Measurements from ENCODE around the gene RBM26. TPM values are rescaled to one million over a fixed set of nuclear protein-coding genes. Genes with fewer than 3 reads are reported as not detected.

RBM26 gene
- total RNA-seq, 4 donors from 2014 or later = 21.1 to 43.1 (median 26.9) TPM

DNA sequence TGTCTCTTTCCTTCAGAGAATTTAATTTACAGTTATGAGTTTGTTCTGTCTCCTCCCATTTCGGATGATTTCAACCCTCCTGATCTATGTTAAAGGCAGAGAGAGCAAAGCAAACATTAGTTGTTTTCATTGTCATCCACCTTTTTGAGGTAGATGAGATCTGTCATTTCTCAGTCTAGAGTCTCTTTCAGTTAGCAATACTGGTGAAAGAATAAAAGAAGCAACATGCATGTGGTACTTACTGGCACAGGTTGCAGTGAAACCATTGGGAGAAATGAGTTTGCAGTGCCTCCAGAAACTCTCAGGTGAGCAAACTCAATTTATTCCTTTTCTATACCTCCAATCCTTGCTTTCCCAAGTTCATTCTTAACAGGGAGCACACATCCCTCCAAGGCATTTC lies 99.4 kb downstream of the RBM26 start:
- H3K4me3 ChIP-seq = no peak overlapping the region
- WGBS, 2 donors (ENCODE audit: low coverage in 1 of 2) = 83 to 100% methylated on average over 1 of the region's 1 CpG
- no peak for ATAC-seq
- H3K9me3 ChIP-seq = no peaks in the 10 kb centered on the region
- H3K27ac ChIP-seq = no peak overlapping the region
- no peaks in the 10 kb centered on the region for H3K36me3 ChIP-seq
- no peak for TF ChIP-seq EP300 (IDR thresholded peaks at IDR 0.05)
- no peak for TF ChIP-seq CTCF (IDR thresholded peaks at IDR 0.05)
- no peak for TF ChIP-seq POLR2A (IDR thresholded peaks at IDR 0.05)
- no peak for TF ChIP-seq POLR2AphosphoS5 (IDR thresholded peaks at IDR 0.05)
- H3K27me3 ChIP-seq = no peaks in the 10 kb centered on the region
- peaks cover 0 to 12% (median 0%) of the 10 kb centered on the region in 3 donors for H3K4me1 ChIP-seq

DNA sequence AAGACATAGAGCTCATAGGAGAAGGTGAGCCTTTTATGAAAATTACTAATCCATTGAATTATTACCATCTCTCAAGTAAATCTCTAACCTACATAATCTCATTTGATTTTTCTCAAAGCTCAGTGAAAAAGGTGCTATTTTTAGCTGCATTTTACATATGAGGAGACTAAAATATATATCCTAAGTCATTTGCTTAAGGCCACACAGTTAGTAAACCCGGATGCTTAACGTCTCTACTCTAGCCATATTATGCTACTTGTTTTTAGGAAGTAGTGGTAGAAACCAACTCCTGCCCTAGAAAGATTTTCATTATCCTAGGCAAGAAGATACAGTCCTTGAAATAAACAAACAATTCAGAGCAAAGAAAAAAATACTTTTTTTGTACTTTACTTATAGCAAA lies 108.9 kb downstream of the RBM26 start:
- no peak for ATAC-seq
- WGBS, 2 donors (ENCODE audit: low coverage in 1 of 2) = 42 to 69% methylated on average over 2 of the region's 2 CpGs

DNA sequence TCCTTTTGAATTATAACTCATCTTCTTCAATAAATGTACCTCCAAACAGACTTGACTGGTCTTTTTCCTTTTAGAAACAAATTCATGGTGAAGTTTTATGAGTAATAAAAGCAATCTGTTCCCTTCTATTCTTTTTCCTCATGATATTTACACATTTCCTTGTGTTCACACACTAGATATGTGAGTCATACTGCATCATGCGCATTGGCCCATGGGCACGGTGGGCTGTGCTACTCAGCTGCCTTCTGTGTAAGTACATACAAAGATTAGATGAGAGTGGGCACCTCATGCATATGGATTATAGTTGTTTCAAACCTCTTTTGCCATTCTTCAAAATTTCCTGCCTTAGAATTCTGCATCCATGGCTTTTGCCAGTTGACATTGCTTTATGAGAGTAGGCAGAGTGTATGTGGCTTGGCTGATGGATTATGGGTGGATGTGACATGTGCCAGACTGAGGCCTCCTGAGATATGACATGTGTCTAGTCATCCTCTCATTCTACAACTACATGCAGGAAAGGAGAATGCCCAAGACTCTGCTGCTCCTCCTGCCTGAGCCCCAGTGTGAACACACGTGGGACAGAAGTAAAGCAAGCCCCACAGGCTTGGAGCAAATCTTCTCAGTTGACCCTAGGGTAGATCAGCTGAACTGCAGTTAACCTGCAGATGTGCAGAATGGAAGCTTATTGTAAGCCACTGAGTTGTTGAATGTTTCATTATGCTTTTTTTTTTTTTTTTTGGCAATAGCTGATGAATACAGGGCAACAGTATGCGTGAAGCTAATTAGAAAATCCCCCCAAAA lies 109.9 kb downstream of the RBM26 start:
- ATAC-seq = no peak
- H3K27ac ChIP-seq = no peak overlapping the region
- no peaks in the 10 kb centered on the region for H3K4me1 ChIP-seq
- H3K9me3 ChIP-seq = peaks cover 0 to 13% (median 0%) of the 10 kb centered on the region in 3 donors
- WGBS, 2 donors (ENCODE audit: low coverage in 1 of 2) = 59 to 91% methylated on average over 3 of the region's 4 CpGs
- TF ChIP-seq POLR2AphosphoS5 (IDR thresholded peaks at IDR 0.05) (no peak), CTCF (IDR thresholded peaks at IDR 0.05) (no peak), POLR2A (IDR thresholded peaks at IDR 0.05) (no peak), EP300 (IDR thresholded peaks at IDR 0.05) (no peak)
- peaks cover 21% of the 10 kb centered on the region for H3K27me3 ChIP-seq
- H3K36me3 ChIP-seq = no peaks in the 10 kb centered on the region
- no peak overlapping the region for H3K4me3 ChIP-seq

More for the DNA sequence above, 108.9 kb downstream of the RBM26 start:
- TF ChIP-seq POLR2A (IDR thresholded peaks at IDR 0.05) (no peak), POLR2AphosphoS5 (IDR thresholded peaks at IDR 0.05) (no peak), CTCF (IDR thresholded peaks at IDR 0.05) (no peak), EP300 (IDR thresholded peaks at IDR 0.05) (no peak)
- no peaks in the 10 kb centered on the region for H3K36me3 ChIP-seq
- H3K9me3 ChIP-seq = peaks cover 0 to 13% (median 0%) of the 10 kb centered on the region in 3 donors
- peaks cover 22% of the 10 kb centered on the region for H3K27me3 ChIP-seq
- H3K4me3 ChIP-seq = no peak overlapping the region
- no peak overlapping the region for H3K27ac ChIP-seq
- H3K4me1 ChIP-seq = no peaks in the 10 kb centered on the region

- no peak for ATAC-seq
- H3K36me3 ChIP-seq = no peaks in the 10 kb centered on the region
- no peaks in the 10 kb centered on the region for H3K9me3 ChIP-seq
- H3K4me1 ChIP-seq = no peaks in the 10 kb centered on the region
- no peaks in the 10 kb centered on the region for H3K27me3 ChIP-seq
- H3K4me3 ChIP-seq = no peak overlapping the region
- TF ChIP-seq CTCF (IDR thresholded peaks at IDR 0.05) = no peak
- TF ChIP-seq POLR2AphosphoS5 (IDR thresholded peaks at IDR 0.05) = no peak
- 58 to 93% methylated on average over 7 to 9 of the region's 9 CpGs for WGBS, 2 donors (ENCODE audit: low coverage in 1 of 2)
- no peak overlapping the region for H3K27ac ChIP-seq
These were observed 115.3 kb downstream of the RBM26 start for GRCh38 chr13:79290595-79291244.

DNA sequence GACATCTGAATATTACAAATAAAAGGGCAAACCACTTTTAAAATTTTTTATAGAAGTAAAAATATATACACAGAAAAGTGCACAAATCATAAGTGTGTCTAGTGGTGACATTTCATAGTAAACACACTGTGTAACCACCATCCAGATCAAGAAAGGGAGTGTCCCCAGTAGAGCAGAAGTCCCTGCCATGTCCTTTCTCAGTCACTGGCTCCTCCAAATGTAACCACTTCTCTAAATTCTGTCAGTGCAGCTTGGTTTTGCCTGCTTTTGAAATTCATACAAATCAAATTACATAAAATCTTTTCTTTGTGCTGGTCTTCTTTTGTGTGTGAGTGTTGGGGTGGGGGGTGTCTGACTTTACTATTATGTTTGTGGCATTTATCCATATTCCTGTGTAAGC lies 116.5 kb downstream of the RBM26 start:
- no peak overlapping the region for H3K4me3 ChIP-seq
- TF ChIP-seq POLR2A (IDR thresholded peaks at IDR 0.05) (no peak), CTCF (IDR thresholded peaks at IDR 0.05) (no peak), POLR2AphosphoS5 (IDR thresholded peaks at IDR 0.05) (no peak), EP300 (IDR thresholded peaks at IDR 0.05) (no peak)
- H3K4me1 ChIP-seq = no peaks in the 10 kb centered on the region
- H3K36me3 ChIP-seq = no peaks in the 10 kb centered on the region
- H3K9me3 ChIP-seq = no peaks in the 10 kb centered on the region
- H3K27me3 ChIP-seq = no peaks in the 10 kb centered on the region
- no peak for ATAC-seq
- no peak overlapping the region for H3K27ac ChIP-seq

Data from gastroesophageal sphincter (tissue), 4 donors.